CD4-positive, alpha-beta T cell treated with Interleukin-12 subunit alpha and Interleukin-12 subunit beta, for 1 hour (primary cell): Measurements from ENCODE around the gene MRPL45.
"Not testable (repeated sequence)": the region's sequence is repeated elsewhere in the genome, so short reads cannot be mapped to it uniquely, and the experiment has no call there.

Experiments
- DNase-seq: peaks from one replicate; pipeline ENCODE4 v3.0.0-alpha.2; 2020

Gene MRPL45

GRCh38 chr17:38296834-38297517 lies at the start of gene MRPL45:
Gene MRPL45, plus strand, starts transcription at chr17:38297168. Its CDS starts 16 bp downstream, at chr17:38297184.
- peak; percentile 98 for DNase-seq

- DNase-seq: not testable (repeated sequence)
Measured at GRCh38 chr17:38253191-38253590, 43.8 kb upstream of the MRPL45 start.

- not testable (repeated sequence) for DNase-seq
Measured at GRCh38 chr17:38254357-38254756, 42.6 kb upstream of the MRPL45 start.

- peak; percentile 91 for DNase-seq
Measured at GRCh38 chr17:38257013-38257621, 39.9 kb upstream of the MRPL45 start.

GRCh38 chr17:38265974-38266506 lies 30.9 kb upstream of the MRPL45 start:
- not testable (repeated sequence) for DNase-seq

GRCh38 chr17:38266571-38266970 lies 30.4 kb upstream of the MRPL45 start:
- not testable (repeated sequence) for DNase-seq

- not testable (repeated sequence) for DNase-seq
Measured at GRCh38 chr17:38268138-38268537, 28.8 kb upstream of the MRPL45 start.

GRCh38 chr17:38269045-38269444 lies 27.9 kb upstream of the MRPL45 start:
- DNase-seq: not testable (repeated sequence)

GRCh38 chr17:38269552-38269951 lies 27.4 kb upstream of the MRPL45 start:
- not testable (repeated sequence) for DNase-seq

- not testable (repeated sequence) for DNase-seq
Measured at GRCh38 chr17:38285994-38286393, 11.0 kb upstream of the MRPL45 start.

- not testable (repeated sequence) for DNase-seq
Measured at GRCh38 chr17:38286501-38287091, 10.4 kb upstream of the MRPL45 start.

- DNase-seq: not testable (repeated sequence)
Measured at GRCh38 chr17:38288217-38288827, 8.6 kb upstream of the MRPL45 start.

GRCh38 chr17:38289760-38290159 lies 7.2 kb upstream of the MRPL45 start:
- DNase-seq: not testable (repeated sequence)

- not testable (repeated sequence) for DNase-seq
Measured at GRCh38 chr17:38295602-38296365, 1.2 kb upstream of the MRPL45 start.

- no peak for DNase-seq
Measured at GRCh38 chr17:38315497-38315896, 18.5 kb downstream of the MRPL45 start.

- DNase-seq: no peak
Measured at GRCh38 chr17:38317081-38317480, 20.1 kb downstream of the MRPL45 start.

- no peak for DNase-seq
Measured at GRCh38 chr17:38320482-38320881, 23.5 kb downstream of the MRPL45 start.

- peak; percentile 65 for DNase-seq
Measured at GRCh38 chr17:38322156-38322779, 25.3 kb downstream of the MRPL45 start.

GRCh38 chr17:38322897-38323296 lies 25.9 kb downstream of the MRPL45 start:
- DNase-seq: no peak

- DNase-seq: no peak
Measured at GRCh38 chr17:38324141-38324697, 27.3 kb downstream of the MRPL45 start.

GRCh38 chr17:38324772-38325171 lies 27.8 kb downstream of the MRPL45 start:
- DNase-seq: no peak
